ES-I3 (cell line): ENCODE results near the gene FNIP2.

Experiments used
- H3K36me3 ChIP-seq: 2 replicates; pipeline ENCODE4 v1.6.1; 2013; ENCODE audit warnings: mild to moderate bottlenecking, low read length, control low read depth, moderate library complexity; ENCODE audit not compliant: insufficient read depth
- H3K4me1 ChIP-seq: 2 replicates; pipeline ENCODE4 v1.6.1; 2013; ENCODE audit warnings: mild to moderate bottlenecking, control low read depth, low read length; ENCODE audit not compliant: insufficient read depth
- H3K9ac ChIP-seq: 2 replicates; pipeline ENCODE4 v1.6.1; 2013; ENCODE audit warnings: low read depth, mild to moderate bottlenecking, low read length, moderate library complexity
- H3K9me3 ChIP-seq: 2 replicates; pipeline ENCODE4 v1.6.1; 2013; ENCODE audit warnings: mild to moderate bottlenecking, low read length, moderate library complexity; ENCODE audit not compliant: control insufficient read depth, insufficient read depth

FNIP2 gene

DNA sequence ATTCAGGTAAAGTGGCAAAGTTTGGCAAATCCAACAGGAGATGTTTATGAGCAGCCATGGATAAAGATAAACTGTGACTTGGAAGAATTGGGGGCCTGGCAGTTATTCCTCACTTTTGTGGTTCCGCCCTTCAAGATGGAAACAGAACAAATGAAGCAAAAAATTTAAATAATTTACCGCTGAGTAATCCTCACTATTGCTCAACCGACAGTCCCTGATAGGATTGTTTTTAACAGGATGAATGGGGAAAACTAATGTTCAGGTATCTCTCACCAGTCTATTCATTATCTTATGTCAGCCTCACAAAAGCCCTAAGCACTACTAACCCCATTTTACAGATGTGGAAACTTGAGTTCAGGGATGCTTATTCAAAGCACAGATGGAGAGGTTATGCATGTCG, 90.8 kb downstream of the FNIP2 start:
- Histone ChIP-seq H3K4me1 (no peaks in the 10 kb centered on the region), H3K36me3 (no peaks in the 10 kb centered on the region), H3K9me3 (no peaks in the 10 kb centered on the region), H3K9ac (no peak overlapping the region)

DNA sequence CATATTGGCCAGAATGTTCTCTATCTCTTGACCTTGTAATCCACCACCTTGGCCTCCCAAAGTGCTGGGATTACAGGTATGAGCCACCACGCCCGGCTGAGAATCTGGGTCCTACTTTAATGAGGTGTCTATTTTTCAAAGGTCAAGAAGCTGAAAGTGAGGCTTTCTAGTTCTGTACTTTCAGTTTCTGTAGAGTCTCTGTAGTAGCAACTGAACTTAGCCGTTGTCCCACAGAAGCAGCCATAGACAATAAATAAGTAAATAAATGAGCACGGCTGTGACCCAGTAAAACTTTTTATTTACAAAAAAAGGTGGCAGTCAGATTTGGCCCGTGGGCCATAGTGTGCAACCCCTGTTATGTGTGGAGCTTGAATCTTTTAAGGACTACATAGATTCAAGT, 92.0 kb downstream of the FNIP2 start:
- Histone ChIP-seq H3K9me3 (no peaks in the 10 kb centered on the region), H3K36me3 (no peaks in the 10 kb centered on the region), H3K4me1 (no peaks in the 10 kb centered on the region), H3K9ac (no peak overlapping the region)

DNA sequence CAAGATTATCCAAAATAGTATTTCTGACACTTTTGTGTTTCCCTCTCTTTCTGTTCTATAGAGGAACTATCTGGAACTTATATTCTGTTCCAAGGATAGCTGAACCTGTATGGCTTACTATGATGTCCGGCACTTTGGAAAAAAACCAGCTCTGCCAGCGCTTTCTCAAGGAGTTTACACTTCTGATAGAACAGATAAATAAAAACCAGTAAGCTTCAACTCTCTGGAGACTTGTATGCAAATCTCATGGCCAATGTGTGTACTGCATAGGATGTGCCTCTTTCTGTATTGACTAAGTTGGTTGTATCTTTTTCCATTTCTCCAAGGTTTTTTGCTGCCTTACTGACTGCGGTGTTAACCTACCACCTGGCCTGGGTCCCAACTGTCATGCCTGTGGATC, 92.5 kb downstream of the FNIP2 start:
- H3K9ac ChIP-seq, result no peak overlapping the region
- H3K36me3 ChIP-seq, result no peaks in the 10 kb centered on the region
- H3K4me1 ChIP-seq, result no peaks in the 10 kb centered on the region
- no peaks in the 10 kb centered on the region for H3K9me3 ChIP-seq

DNA sequence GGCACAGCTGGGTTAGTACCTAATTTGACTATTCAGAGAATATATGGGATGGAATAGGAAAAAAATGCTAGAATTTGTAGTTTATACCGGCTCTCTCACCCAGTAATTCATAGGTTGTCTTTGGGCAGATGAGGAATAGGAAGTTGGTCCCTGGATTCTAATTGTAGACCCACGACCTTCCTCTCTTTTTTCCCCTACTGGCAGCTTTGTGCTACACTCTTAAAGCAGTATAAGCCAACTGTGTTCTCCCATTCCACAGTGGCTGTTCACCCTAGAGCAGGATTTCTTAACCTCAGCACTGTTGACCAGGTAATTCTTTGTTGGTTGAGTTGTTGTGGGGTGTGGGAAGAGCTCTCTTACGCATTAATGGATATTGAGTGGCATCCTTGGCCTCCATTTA, 92.9 kb downstream of the FNIP2 start:
- Histone ChIP-seq H3K4me1 (no peaks in the 10 kb centered on the region), H3K9ac (no peak overlapping the region), H3K9me3 (no peaks in the 10 kb centered on the region), H3K36me3 (no peaks in the 10 kb centered on the region)

DNA sequence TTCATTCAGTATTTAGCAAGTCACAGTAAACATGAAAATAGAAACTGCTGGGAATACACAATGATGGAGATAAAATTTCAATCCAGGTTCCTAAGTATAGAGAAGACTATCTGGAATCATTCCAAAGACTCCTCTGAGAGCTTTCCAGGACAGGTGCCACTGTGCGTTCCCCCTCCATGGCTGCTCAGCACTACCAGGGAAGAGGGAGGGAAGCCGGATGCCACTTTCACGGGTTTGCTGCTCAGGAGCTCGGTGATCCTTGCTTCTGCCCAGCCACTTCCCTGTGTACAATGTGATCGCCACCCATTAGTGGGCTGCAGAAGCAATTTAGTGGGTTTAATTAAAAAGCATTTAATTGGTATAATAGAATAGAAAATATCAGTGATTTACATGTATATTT, 94.5 kb downstream of the FNIP2 start:
- no peaks in the 10 kb centered on the region for H3K9me3 ChIP-seq
- no peak overlapping the region for H3K9ac ChIP-seq
- H3K4me1 ChIP-seq, result no peaks in the 10 kb centered on the region
- H3K36me3 ChIP-seq, result no peaks in the 10 kb centered on the region

DNA sequence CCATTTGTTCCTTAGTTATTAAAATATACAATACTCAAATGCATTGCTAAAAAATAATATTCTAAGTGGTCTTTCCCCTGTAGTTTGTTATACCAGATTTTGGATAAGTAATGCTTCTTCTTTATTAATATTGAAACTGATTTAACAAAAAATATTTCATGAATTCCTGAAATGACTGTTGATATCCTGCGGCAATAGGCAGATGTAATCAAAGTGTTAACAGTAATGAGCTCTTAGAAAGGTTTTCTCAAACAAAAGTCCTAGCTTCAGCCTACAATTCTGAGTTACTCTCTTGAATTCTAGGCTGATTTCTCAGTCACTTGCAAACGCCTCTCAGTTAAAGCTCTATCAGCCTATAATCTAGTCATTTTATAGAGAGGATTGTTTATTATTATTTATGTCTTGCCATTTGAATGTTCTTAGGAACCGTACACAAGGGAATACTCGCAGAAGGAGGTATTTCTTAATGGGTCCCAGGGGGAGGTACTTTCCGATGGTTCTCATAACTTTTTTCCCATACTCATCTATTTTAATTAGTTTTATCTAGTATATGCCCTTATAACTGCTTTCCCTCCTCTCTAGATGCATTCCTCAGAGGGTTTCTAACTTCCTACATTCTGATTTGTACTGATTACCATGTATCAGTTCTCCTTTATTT, 96.8 kb downstream of the FNIP2 start:
- H3K9ac ChIP-seq, result no peak overlapping the region
- no peaks in the 10 kb centered on the region for H3K9me3 ChIP-seq
- H3K4me1 ChIP-seq, result peaks cover 5% of the 10 kb centered on the region; the same call in 1 of the 2 replicates
- no peaks in the 10 kb centered on the region for H3K36me3 ChIP-seq

DNA sequence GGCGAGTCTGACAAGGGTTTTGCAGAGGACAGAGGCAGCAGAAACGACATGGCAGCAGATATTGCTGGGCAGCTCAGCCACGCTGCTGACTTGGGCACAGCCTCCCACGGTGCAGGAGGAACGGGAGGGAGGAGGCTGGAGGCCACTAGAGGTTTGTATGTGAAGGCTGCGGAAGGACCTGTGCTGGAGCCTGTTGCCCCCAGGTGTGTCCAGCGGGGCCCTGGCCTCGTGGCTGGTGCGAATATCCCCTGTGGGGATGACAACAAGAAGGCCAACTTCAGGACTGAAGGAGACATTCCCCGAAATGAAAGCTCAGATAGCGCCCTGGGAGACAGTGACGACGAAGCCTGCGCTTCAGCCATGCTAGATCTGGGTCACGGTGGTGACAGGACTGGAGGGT, 100.2 kb downstream of the FNIP2 start:
- Histone ChIP-seq H3K9ac (no peak overlapping the region), H3K36me3 (no peaks in the 10 kb centered on the region), H3K4me1 (peaks cover 15% of the 10 kb centered on the region), H3K9me3 (no peaks in the 10 kb centered on the region)

DNA sequence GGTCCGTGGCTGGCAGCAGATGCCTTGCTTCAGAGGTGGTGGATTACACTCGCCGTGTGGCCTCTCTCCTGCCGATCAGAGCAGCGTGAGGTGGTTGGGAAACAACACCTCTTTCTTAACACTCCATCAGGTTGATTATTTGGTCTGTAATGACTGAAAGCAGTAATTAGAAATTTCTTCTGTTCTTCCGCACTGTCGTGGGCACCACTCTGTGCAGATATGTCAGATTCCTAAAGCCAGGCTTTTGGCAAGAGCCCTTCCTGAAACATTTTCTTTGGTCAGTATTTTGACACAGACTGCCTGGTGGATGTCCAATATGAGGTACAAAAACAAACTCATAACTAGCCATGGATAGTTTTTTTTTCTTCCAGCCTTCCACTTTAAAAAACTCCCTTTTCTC, 100.9 kb downstream of the FNIP2 start:
- no peak overlapping the region for H3K9ac ChIP-seq

DNA sequence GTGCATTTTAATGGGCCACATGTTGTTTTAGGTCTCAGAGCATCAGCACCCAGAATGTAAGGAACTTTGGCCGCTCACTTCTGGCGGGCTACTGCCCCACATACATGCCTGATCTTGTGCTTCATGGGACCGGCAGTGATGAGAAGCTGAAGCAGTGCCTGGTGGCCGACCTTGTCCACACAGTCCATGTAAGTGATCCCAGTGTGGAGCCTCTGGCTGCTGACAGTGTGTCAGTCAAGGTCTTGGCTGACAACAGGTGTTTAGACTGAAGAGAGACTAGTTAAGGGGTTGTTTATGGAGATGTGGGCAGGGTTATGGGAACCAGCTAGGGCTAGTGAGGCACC, 101.4 kb downstream of the FNIP2 start:
- H3K9me3 ChIP-seq, result no peaks in the 10 kb centered on the region
- no peaks in the 10 kb centered on the region for H3K36me3 ChIP-seq
- peaks cover 15% of the 10 kb centered on the region for H3K4me1 ChIP-seq
- no peak overlapping the region for H3K9ac ChIP-seq

More for the DNA sequence above, 100.9 kb downstream of the FNIP2 start:
- Histone ChIP-seq H3K36me3 (no peaks in the 10 kb centered on the region), H3K4me1 (peaks cover 15% of the 10 kb centered on the region), H3K9me3 (no peaks in the 10 kb centered on the region)

DNA sequence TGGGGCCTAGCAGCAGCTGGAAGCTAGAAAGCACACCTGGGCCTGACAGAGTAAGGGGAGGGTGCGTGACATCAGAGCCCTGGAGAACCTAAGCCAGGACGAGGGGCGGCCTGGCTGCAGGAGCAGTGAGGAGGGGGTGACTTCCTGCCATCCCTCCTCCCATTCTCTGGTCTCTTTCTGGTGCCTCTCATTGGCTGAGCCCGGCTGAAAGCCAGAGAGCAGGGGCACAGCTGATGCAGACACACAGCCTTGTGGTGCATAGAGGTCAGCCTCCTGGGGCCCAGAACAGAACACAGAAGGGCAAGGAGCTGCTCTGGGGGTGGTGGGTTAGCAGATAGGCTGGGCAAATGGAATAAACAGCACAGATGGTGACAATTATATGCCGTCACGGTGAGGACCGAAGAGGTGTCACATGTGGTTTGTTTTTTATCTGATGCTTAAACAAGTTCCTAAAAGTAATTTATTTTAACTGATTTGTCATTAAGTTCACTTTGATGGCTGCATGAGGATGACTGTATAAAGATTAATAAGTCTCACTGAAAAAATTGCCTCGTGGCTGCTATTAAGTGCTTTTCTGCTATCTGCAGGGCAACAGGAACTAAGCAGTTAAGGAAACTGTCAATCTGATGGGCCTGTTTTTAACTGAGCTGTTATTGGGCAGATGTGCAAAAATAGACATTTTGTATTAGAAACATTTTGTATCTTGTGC, 102.0 kb downstream of the FNIP2 start:
- Histone ChIP-seq H3K4me1 (peaks cover 15% of the 10 kb centered on the region), H3K36me3 (no peaks in the 10 kb centered on the region), H3K9ac (no peak overlapping the region), H3K9me3 (no peaks in the 10 kb centered on the region)

DNA sequence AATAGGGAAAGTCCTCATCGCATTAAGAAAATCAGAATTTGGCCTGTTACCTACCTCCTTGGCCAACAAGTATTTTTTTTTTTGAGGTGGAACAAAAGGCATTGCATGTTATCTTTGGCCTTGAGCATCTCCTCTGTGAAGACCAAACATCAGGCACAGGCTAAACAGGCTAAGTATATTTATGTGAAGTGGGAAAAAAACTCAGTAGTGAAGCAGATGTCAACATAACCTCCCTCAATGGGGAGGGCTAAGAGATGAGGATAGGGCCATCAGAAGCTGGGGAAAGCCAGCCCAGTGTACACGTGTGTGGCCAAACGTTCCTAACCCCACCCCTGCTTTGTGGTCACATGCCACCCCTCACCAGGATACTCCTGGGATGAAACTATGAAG, 102.5 kb downstream of the FNIP2 start:
- Histone ChIP-seq H3K9ac (no peak overlapping the region), H3K9me3 (no peaks in the 10 kb centered on the region), H3K4me1 (peaks cover 15% of the 10 kb centered on the region), H3K36me3 (no peaks in the 10 kb centered on the region)

DNA sequence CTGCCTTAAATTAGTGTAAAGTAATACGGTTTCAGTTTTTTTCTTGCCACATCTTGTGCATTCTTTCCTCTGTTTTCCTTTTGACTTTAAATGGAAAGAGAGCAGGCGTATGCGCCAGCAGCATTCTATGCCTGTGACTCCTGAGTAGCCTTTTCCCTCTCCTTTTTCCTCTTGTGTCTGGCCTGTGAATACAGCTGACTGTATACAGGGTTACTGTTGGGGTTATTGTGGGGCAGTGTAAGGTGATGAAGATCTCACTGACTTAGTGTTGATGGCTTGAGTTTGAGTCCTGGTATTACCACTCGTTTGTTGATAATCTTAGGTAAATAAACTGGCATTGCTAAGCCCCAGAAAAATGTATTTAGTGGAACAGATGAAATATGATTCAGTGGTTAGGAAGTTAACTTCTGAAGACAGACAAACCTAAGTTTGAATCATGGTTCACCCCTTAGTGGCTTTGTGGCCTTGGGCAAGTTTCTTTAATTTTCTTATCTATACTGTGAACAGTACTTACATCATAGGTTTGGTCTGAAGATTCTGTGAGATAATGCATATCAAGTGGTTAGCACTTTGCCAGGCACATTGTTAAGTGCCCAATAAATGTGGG, 105.1 kb downstream of the FNIP2 start:
- H3K36me3 ChIP-seq, result no peaks in the 10 kb centered on the region

DNA sequence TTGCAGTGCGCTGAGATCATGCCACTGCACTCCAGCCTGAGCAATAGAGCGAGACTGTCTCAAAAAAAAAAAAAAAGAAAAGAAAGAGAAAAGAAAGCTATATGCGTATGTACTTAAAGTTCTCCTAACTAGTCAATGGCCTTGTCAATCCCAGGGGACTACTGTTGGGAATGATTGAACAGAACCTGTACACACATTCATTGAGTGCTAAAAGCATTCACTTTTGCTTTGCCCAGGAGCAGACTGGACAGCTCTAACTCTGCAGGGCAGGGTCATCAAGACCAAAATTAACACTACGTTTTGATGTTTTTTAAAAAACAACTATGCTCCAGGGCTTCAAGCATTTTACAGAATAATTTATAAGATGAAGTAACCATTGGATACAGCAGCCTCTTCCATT, 106.2 kb downstream of the FNIP2 start:
- no peak overlapping the region for H3K9ac ChIP-seq
- H3K4me1 ChIP-seq, result peaks cover 15% of the 10 kb centered on the region

More for the DNA sequence above, 105.1 kb downstream of the FNIP2 start:
- Histone ChIP-seq H3K9me3 (no peaks in the 10 kb centered on the region), H3K9ac (no peak overlapping the region), H3K4me1 (peaks cover 15% of the 10 kb centered on the region)

DNA sequence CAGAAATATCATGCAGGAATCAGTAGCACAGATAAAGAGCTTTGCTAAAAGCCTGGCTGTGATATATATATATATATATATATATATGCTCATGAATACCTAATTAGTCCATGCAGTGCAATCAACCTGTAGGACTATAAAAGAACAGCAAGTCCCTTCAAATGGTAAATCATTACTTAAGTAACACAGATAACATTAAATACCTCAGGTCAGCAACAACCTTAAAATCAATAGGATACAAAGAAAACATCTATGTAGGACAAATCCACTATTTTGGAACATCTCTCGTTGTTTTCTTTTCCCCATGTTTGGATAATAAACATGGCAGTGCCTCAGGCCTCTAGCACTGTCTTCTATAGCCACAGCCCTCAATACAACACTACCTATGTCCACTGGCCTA, 106.6 kb downstream of the FNIP2 start:
- no peak overlapping the region for H3K9ac ChIP-seq
- H3K4me1 ChIP-seq, result peaks cover 12% of the 10 kb centered on the region
- no peaks in the 10 kb centered on the region for H3K9me3 ChIP-seq
- H3K36me3 ChIP-seq, result no peaks in the 10 kb centered on the region

More for the DNA sequence above, 106.2 kb downstream of the FNIP2 start:
- H3K36me3 ChIP-seq, result no peaks in the 10 kb centered on the region
- no peaks in the 10 kb centered on the region for H3K9me3 ChIP-seq

DNA sequence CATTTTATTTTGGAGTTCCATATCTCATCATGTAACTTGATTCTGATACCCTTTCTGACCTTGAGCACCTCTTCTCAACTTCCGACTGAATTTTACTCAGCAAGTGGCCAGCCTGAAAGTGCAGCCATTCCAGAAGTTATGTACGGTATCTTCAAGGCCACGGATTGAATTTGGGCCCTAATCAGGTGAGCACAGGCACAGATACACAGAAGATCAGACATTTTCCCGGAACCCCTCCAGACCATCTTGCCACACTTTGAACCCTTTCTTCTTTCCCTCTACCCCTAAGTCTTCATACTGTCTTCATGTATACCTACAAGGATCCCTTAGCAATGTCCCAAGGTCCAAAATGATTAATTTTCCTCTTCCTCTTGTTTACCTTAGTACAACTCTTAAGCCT, 108.2 kb downstream of the FNIP2 start:
- H3K9ac ChIP-seq, result no peak overlapping the region
- H3K4me1 ChIP-seq, result peaks cover 7% of the 10 kb centered on the region; the same call in 1 of the 2 replicates
- H3K36me3 ChIP-seq, result no peaks in the 10 kb centered on the region
- peaks cover 4% of the 10 kb centered on the region; the same call in 1 of the 2 replicates for H3K9me3 ChIP-seq
